Heart right ventricle (tissue), 16 donors: ENCODE results near the gene CCDC85A. TPM values are rescaled to one million over a fixed set of nuclear protein-coding genes. Genes with fewer than 3 reads are reported as not detected.
A peak's percentile ranks its signal among the peaks of the same experiment; 100 is the strongest.

ENCODE experiments used
- ATAC-seq, 8 donors: fragments of 200-7000 bp; cut with Tn5 transposase; one replicate each; pipeline ENCODE4 v1.9.1; 2020; ENCODE audit warnings: mild to moderate bottlenecking in 8 of 8, moderate library complexity in 8 of 8, moderate number of reproducible peaks in 1 of 8
- DNase-seq, 2 donors: peaks; one replicate each; pipeline ENCODE4 v3.0.0-alpha.2; 2020
- H3K27ac ChIP-seq, 10 donors: fragments of 200-600 bp; sonication (generic) in 2 of 10; one replicate each; pipeline versions ENCODE4 v1.5.0 to v1.8.0; 2020 to 2022; ENCODE audit warnings: mild to moderate bottlenecking in 3 of 10
- H3K27me3 ChIP-seq, 7 donors: fragments of 200-600 bp; one replicate each; pipeline ENCODE4 v1.8.0; 2021 to 2022; ENCODE audit warnings: mild to moderate bottlenecking in 2 of 7
- H3K36me3 ChIP-seq, 9 donors: fragments of 200-600 bp; sonication (generic) in 1 of 9; one replicate each; pipeline versions ENCODE4 v1.5.0 to v1.8.0; 2020 to 2022; ENCODE audit warnings: mild to moderate bottlenecking in 2 of 9
- H3K4me1 ChIP-seq, 9 donors: fragments of 200-600 bp; sonication (generic) in 1 of 9; one replicate each; pipeline versions ENCODE4 v1.5.0 to v1.8.0; 2020 to 2022; ENCODE audit warnings: mild to moderate bottlenecking in 4 of 9
- H3K4me3 ChIP-seq, 10 donors: fragments of 200-600 bp; sonication (generic) in 2 of 10; one replicate each; pipeline versions ENCODE4 v1.5.0 to v1.8.0; 2020 to 2022; ENCODE audit warnings: mild to moderate bottlenecking in 7 of 10, moderate library complexity in 2 of 10
- H3K9me3 ChIP-seq, 11 donors: fragments of 200-600 bp in 10 of 11; sonication (generic) in 2 of 11; one replicate each; pipeline versions ENCODE4 v1.5.0 to v1.8.0; 2013 to 2022; ENCODE audit warnings: mild to moderate bottlenecking in 2 of 11, control low read depth in 1 of 11, moderate library complexity in 1 of 11
- WGBS, 2 donors: extraction: QIAGEN DNeasy Blood & Tissue Kit; methylation state at CpG; one replicate each; pipeline ENCODE4 v1.1.7; 2013; ENCODE audit warnings: inconsistent platforms in 1 of 2; 5-methylcytosine and 5-hydroxymethylcytosine counted together
- intact Hi-C, 10 donors: fragments of 100-400 bp; cut with DNase I; formaldehyde crosslinking; loops; one replicate each; pipeline versions ENCODE4 v1.11.1 to v1.14.2; 2022
- polyA plus RNA-seq, 2 donors: library from polyadenylated mRNA; stranded (reverse); fragments of 200-250 nt; gene quantifications; one replicate each; pipeline ENCODE4 v1.2.3, GENCODE V29; 2013
- total RNA-seq, 10 donors: library from RNA; stranded (reverse); fragmentation: NEBNext Ultra II Directional in 3 of 10; extraction: Animal tissue kit (Norgen Biotek cat#: 25700) in 3 of 10; gene quantifications; one replicate each; pipeline versions ENCODE4 v1.2.1 to v1.2.4, GENCODE V29; 2021 to 2023
- TF ChIP-seq, protein P1 (sequence below), 9 donors: fragments of 200-600 bp; sonication (generic) in 2 of 9; IDR thresholded peaks; one replicate each; pipeline versions ENCODE4 v1.5.0 to v1.8.0; 2021 to 2022; ENCODE audit warnings: antibody characterized with exemption in 9 of 9, mild to moderate bottlenecking in 5 of 9, moderate library complexity in 1 of 9
- donor health status: Arrhythmogenic right ventricular cardiomyopathy.
- donor health status: ischemic (EF 13 %, LVEDD 7.1; RV severe dilation, severe dysfunction).
- donor health status: healthy with polysubstance abuse.
- donor health status: DM: no; HTN: yes; CAD: no.
- donor health status: DM: no; HTN: no; CAD: no.
- donor health status: ischemic (EF 25% LVEDD 6.9; RV normal size, moderate dysfunction).
- donor health status: ischemic (EF 25% LVEDD 5.7; RV mildly dilated, moderate dysfunction).
- donor health status: healthy.
- donor health status: DM: yes; HTN: yes; CAD: no.
- donor health status: Ischemic cardiomyopathy.
- donor health status: ischemic (EF 35%, LVEDD 5.7; RV mildly dilated, moderate dysfunction).
- donor health status: nonischemic (EF 11% LVEDD 7.7; RV severe dilation, severe dysfunction).
- donor health status: DM: yes; HTN: yes; CAD: no.
- donor health status: PGD.
- donor health status: ischemic (EF 29% LVEDD 5.4; RV normal size, mild dysfunction).
- donor health status: nonischemic (EF 23%, LVEDD 6.1; RV moderate dilation, normal function).

The CCDC85A gene
- total and polyA plus RNA-seq, 12 donors, result 1.5 to 8.5 (median 3.5) TPM

DNA sequence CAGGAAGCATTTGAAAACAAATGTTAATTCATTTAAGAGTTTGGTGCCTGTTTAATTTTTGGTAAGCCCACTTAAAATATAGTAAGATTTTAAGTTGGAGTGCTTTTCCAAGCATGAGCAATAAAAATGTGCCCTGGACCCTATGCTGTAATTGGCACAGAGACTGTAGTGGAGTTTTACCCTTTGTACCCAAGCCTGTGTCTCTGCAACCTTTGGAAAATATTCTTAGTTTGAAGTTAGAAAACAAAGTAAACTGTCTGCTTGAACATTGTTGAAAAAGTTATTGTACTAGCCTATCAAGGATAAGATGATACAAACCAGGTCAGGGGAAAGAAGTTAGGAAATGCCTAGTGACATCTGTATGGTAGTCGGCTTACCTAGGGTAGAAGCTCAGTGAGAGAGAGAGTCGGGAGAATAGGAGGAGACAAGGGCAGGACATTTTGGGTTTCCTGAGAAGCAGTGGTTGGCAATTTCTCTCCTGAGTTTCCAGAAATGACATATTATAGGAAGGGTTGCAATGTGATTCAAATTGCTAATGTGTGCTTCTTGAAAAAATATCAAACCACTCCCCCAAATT lies 66.5 kb downstream of the CCDC85A start:
- Histone ChIP-seq H3K27ac (no peak overlapping the region), H3K4me3 (no peak overlapping the region), H3K36me3 (no peaks in the 10 kb centered on the region), H3K9me3 (no peaks in the 10 kb centered on the region), H3K4me1 (peaks cover 3 to 40% (median 14%) of the 10 kb centered on the region in 9 donors), H3K27me3 (no peaks in the 10 kb centered on the region)
- DNase-seq (no peak), ATAC-seq (no peak)
- intact Hi-C loops, result no loop called here
- 71 to 78% methylated on average over 2 of the region's 2 CpGs for WGBS, 2 donors
- TF ChIP-seq, protein P1, sequence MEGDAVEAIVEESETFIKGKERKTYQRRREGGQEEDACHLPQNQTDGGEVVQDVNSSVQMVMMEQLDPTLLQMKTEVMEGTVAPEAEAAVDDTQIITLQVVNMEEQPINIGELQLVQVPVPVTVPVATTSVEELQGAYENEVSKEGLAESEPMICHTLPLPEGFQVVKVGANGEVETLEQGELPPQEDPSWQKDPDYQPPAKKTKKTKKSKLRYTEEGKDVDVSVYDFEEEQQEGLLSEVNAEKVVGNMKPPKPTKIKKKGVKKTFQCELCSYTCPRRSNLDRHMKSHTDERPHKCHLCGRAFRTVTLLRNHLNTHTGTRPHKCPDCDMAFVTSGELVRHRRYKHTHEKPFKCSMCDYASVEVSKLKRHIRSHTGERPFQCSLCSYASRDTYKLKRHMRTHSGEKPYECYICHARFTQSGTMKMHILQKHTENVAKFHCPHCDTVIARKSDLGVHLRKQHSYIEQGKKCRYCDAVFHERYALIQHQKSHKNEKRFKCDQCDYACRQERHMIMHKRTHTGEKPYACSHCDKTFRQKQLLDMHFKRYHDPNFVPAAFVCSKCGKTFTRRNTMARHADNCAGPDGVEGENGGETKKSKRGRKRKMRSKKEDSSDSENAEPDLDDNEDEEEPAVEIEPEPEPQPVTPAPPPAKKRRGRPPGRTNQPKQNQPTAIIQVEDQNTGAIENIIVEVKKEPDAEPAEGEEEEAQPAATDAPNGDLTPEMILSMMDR (IDR thresholded peaks at IDR 0.05), result no peak

- intact Hi-C loops, result no loop called here
- DNase-seq (no peak), ATAC-seq (peak in 4 of 8 donors; percentile 47 to 55 (median 48))
- H3K27ac ChIP-seq, result no peak overlapping the region
- H3K4me1 ChIP-seq, result no peaks in the 10 kb centered on the region
- 29 to 47% methylated on average over 1 of the region's 1 CpG for WGBS, 2 donors
- TF ChIP-seq, protein P1 (IDR thresholded peaks at IDR 0.05), result no peak
- no peaks in the 10 kb centered on the region for H3K27me3 ChIP-seq
- H3K36me3 ChIP-seq, result no peaks in the 10 kb centered on the region
- no peaks in the 10 kb centered on the region for H3K9me3 ChIP-seq
- H3K4me3 ChIP-seq, result no peak overlapping the region
Measured at GRCh38 chr2:56260415-56260814, 76.6 kb downstream of the CCDC85A start.

DNA sequence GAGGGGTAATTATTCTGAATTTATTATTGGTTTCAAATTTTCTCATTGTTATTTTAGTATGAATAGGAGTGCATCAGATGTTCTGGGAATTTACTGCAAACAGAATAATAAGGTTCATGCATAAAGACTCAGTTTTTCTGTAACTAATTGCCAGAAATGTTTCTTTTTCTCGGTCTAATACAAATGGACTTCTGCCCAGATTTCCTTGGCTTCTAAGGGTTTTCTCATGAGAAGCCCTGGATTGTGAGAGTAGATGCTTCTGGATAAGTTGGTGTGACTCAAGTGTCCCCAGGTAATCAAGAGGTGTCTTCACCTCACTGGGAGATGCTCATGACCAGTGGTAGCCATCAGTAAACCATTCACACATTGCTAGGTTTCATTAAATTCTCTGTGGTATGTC lies 78.5 kb downstream of the CCDC85A start:
- intact Hi-C loops, result no loop called here
- Histone ChIP-seq H3K27me3 (no peaks in the 10 kb centered on the region), H3K4me3 (no peak overlapping the region), H3K36me3 (no peaks in the 10 kb centered on the region), H3K27ac (no peak overlapping the region), H3K4me1 (no peaks in the 10 kb centered on the region), H3K9me3 (no peaks in the 10 kb centered on the region)
- TF ChIP-seq, protein P1 (IDR thresholded peaks at IDR 0.05), result no peak
- ATAC-seq (no peak), DNase-seq (no peak)
- 80 to 87% methylated on average over 1 of the region's 1 CpG for WGBS, 2 donors

GRCh38 chr2:56263876-56264275 lies 80.1 kb downstream of the CCDC85A start:
- Histone ChIP-seq H3K4me3 (no peak overlapping the region), H3K36me3 (no peaks in the 10 kb centered on the region), H3K27ac (no peak overlapping the region), H3K27me3 (no peaks in the 10 kb centered on the region), H3K4me1 (no peaks in the 10 kb centered on the region), H3K9me3 (no peaks in the 10 kb centered on the region)
- 93 to 96% methylated on average over 2 of the region's 2 CpGs for WGBS, 2 donors
- intact Hi-C loops, result no loop called here
- DNase-seq, result no peak
- no peak for ATAC-seq
- TF ChIP-seq, protein P1 (IDR thresholded peaks at IDR 0.05), result no peak
